ENCODE data around the gene AEBP2. TPM values are rescaled to one million over a fixed set of nuclear protein-coding genes. Genes with fewer than 3 reads are reported as not detected.

AEBP2 gene
- total and polyA plus RNA-seq, 2 of the 4 experiments (the other 2 are of a cell fraction) = 15.5 to 21.7 TPM

DNA sequence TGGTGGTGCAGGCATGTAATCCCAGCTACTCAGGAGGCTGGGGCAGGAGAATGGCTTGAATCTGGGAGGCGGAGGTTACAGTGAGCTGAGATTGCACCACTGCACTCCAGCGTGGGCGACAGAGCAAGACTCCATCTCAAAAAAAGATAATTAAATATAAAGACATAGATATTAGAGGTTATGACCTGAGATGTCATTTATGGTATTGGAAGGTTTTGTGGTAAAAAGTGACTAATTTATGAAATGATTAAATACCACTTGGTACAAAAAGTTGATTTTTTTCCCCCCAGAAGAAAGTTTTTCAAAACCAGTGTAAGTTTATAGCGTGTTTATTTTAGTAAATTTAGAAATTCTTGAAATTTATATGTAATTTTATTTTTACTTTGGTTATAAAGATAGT lies 4.3 kb downstream of the AEBP2 start:
- in situ Hi-C loops (cut with MboI; ENCODE audit: low sequenced_read_pairs) (no loop called here), dilution Hi-C loops (cut with HindIII; ENCODE audit: low sequenced_read_pairs, unreplicated experiment) (no loop called here), intact Hi-C loops (cut with micrococcal nuclease) (loop anchor here (5.0 kb wide), 1 partner anchor 51 kb away; no protein-coding TSS in a partner anchor)
- H3K9me3 ChIP-seq (ENCODE audit: control insufficient read depth, insufficient read depth, low read length) = no peaks in the 10 kb centered on the region
- no peak overlapping the region for H3K4me3 ChIP-seq (ENCODE audit: insufficient read depth, low read depth, low read length)
- ChIA-PET CTCF (no interaction called here), POLR2A (ENCODE audit: unreplicated experiment) (no interaction called here)
- WGBS, 2 experiments (ENCODE audit: extremely low coverage in 2 of 2, insufficient read length in 1 of 2) = no CpG with 5 or more reads among the region's 4 CpGs
- no peak overlapping the region for H2BK15ac ChIP-seq (ENCODE audit: low read depth, low read length)
- peaks cover 73% of the 10 kb centered on the region for H4K20me1 ChIP-seq (ENCODE audit: insufficient read depth, low read length)
- H2AK9ac ChIP-seq (replicated peaks; ENCODE audit: low read depth, low read length, poor library complexity) = no peak overlapping the region
- no peaks in the 10 kb centered on the region for H3K27me3 ChIP-seq (ENCODE audit: control insufficient read depth, insufficient read depth, low read length)
- H3K4me1 ChIP-seq (ENCODE audit: control insufficient read depth, insufficient read depth, low read length) = peaks cover under 1% of the 10 kb centered on the region; the same call in 1 of the 2 replicates
- no peak overlapping the region for H2BK20ac ChIP-seq (ENCODE audit: low read depth, low read length)
- H4K5ac ChIP-seq (ENCODE audit: low read depth, low read length) = no peak overlapping the region
- H3K79me1 ChIP-seq (ENCODE audit: low read depth in 1 of 2, low read length in 2 of 2) = peaks cover 3 to 46% of the 10 kb centered on the region in 2 experiments; a peak in 3 of 4 replicates
- H3K9me1 ChIP-seq (ENCODE audit: insufficient read depth, low read length) = peaks cover 6% of the 10 kb centered on the region
- no peak overlapping the region for H3K4ac ChIP-seq (ENCODE audit: low read depth, low read length)
- H3K36me3 ChIP-seq (ENCODE audit: control insufficient read depth, insufficient read depth, low read length) = peaks cover 7% of the 10 kb centered on the region
- no peak overlapping the region for H2AFZ ChIP-seq (replicated peaks; ENCODE audit: low read length, poor library complexity)
- H3K56ac ChIP-seq (ENCODE audit: extremely low read depth, insufficient read depth, low read length) = no peak overlapping the region
- H2BK5ac ChIP-seq (ENCODE audit: low read depth, low read length, poor library complexity, severe bottlenecking) = no peak overlapping the region
- H4K91ac ChIP-seq (ENCODE audit: insufficient read depth, low read depth, low read length) = no peak overlapping the region
- no peak overlapping the region for H3K18ac ChIP-seq (ENCODE audit: low read depth, low read length)
- no peak overlapping the region for H4K8ac ChIP-seq (ENCODE audit: low read depth in 2 of 2, low read length in 2 of 2)
- H3K4me2 ChIP-seq (ENCODE audit: low read depth, low read length) = no peak overlapping the region
- TF ChIP-seq, protein P1, sequence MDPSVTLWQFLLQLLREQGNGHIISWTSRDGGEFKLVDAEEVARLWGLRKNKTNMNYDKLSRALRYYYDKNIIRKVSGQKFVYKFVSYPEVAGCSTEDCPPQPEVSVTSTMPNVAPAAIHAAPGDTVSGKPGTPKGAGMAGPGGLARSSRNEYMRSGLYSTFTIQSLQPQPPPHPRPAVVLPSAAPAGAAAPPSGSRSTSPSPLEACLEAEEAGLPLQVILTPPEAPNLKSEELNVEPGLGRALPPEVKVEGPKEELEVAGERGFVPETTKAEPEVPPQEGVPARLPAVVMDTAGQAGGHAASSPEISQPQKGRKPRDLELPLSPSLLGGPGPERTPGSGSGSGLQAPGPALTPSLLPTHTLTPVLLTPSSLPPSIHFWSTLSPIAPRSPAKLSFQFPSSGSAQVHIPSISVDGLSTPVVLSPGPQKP (IDR thresholded peaks at IDR 0.05; ENCODE audit: borderline replicate concordance, low read depth, low read length) = no peak
- TF ChIP-seq CHD1 (IDR thresholded peaks at IDR 0.05; ENCODE audit: low read depth, low read length) = no peak
- no peak for TF ChIP-seq MAFK (IDR thresholded peaks at IDR 0.05; ENCODE audit: low read depth, low read length)
- no peak for TF ChIP-seq SMC3 (IDR thresholded peaks at IDR 0.05; ENCODE audit: low read depth, low read length)
- no peak for TF ChIP-seq CEBPB (IDR thresholded peaks at IDR 0.05; ENCODE audit: low read depth, low read length)
- no peak for TF ChIP-seq NFE2L2 (IDR thresholded peaks at IDR 0.05; ENCODE audit: low read depth, low read length)
- no peak for TF ChIP-seq FOS (IDR thresholded peaks at IDR 0.05; ENCODE audit: low read depth, low read length)
- TF ChIP-seq RAD21 (IDR thresholded peaks at IDR 0.05; ENCODE audit: low read length) = no peak
- TF ChIP-seq RFX5 (IDR thresholded peaks at IDR 0.05; ENCODE audit: low read depth, low read length) = no peak
- TF ChIP-seq BHLHE40 (IDR thresholded peaks at IDR 0.05; ENCODE audit: low read depth, low read length) = no peak
- no peak for TF ChIP-seq RCOR1 (IDR thresholded peaks at IDR 0.05; ENCODE audit: insufficient replicate concordance, low read length)
- no peak for TF ChIP-seq POLR2A (IDR thresholded peaks at IDR 0.05; ENCODE audit: low read depth, low read length)
- TF ChIP-seq, protein P2, sequence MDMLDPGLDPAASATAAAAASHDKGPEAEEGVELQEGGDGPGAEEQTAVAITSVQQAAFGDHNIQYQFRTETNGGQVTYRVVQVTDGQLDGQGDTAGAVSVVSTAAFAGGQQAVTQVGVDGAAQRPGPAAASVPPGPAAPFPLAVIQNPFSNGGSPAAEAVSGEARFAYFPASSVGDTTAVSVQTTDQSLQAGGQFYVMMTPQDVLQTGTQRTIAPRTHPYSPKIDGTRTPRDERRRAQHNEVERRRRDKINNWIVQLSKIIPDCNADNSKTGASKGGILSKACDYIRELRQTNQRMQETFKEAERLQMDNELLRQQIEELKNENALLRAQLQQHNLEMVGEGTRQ (IDR thresholded peaks at IDR 0.05; ENCODE audit: low read depth, low read length) = no peak
- BruUV-seq (replicated peaks) = no TSS peak
- no peak for ATAC-seq (ENCODE audit: low read depth)
- H2BK120ac ChIP-seq (ENCODE audit: low read depth, low read length) = no peak overlapping the region
- no peak overlapping the region for H3K9ac ChIP-seq (ENCODE audit: low read depth, low read length)
- no peak overlapping the region for H3K27ac ChIP-seq (ENCODE audit: insufficient read depth, low read length)
- H3K23ac ChIP-seq (ENCODE audit: low read depth, low read length) = no peak overlapping the region
- no peak for DNase-seq
- no peak overlapping the region for H2AK5ac ChIP-seq (ENCODE audit: low read depth, low read length)
- H3K14ac ChIP-seq (replicated peaks; ENCODE audit: low read depth, low read length) = no peak overlapping the region

Data from IMR-90 (cell line).